Lung (tissue), 12 donors: ENCODE data around the gene APBA2. TPM values are rescaled to one million over a fixed set of nuclear protein-coding genes. Genes with fewer than 3 reads are reported as not detected.

ENCODE experiments used
- ATAC-seq: fragments of 200-7000 bp; cut with Tn5 transposase; one replicate; pipeline ENCODE4 v1.9.1; 2020; ENCODE audit warnings: moderate number of reproducible peaks; ENCODE audit not compliant: insufficient read depth, low FRiP score
- DNase-seq, 3 donors: peaks; one replicate each; pipeline ENCODE4 v3.0.0-alpha.2; 2013 to 2017
- H3K27ac ChIP-seq, 2 donors: one replicate each; pipeline ENCODE4 v1.5.1; 2013; ENCODE audit warnings: mild to moderate bottlenecking in 2 of 2, moderate library complexity in 2 of 2, control low read depth in 1 of 2, inconsistent platforms in 1 of 2, low read depth in 1 of 2, low read length in 1 of 2
- H3K27me3 ChIP-seq, 3 donors: one replicate each; pipeline ENCODE4 v1.5.1; 2013; ENCODE audit warnings: low read length in 2 of 3; ENCODE audit not compliant: control insufficient read depth in 3 of 3, insufficient read depth in 3 of 3
- H3K36me3 ChIP-seq, 4 donors: one replicate each; pipeline ENCODE4 v1.5.1; 2013; ENCODE audit warnings: low read length in 4 of 4, mild to moderate bottlenecking in 1 of 4, moderate library complexity in 1 of 4; ENCODE audit not compliant: control insufficient read depth in 4 of 4, insufficient read depth in 4 of 4
- H3K4me1 ChIP-seq, 5 donors: one replicate each; pipeline ENCODE4 v1.5.1; 2013; ENCODE audit warnings: low read length in 5 of 5, mild to moderate bottlenecking in 2 of 5, moderate library complexity in 1 of 5; ENCODE audit not compliant: control insufficient read depth in 5 of 5, insufficient read depth in 5 of 5
- H3K4me3 ChIP-seq: one replicate; pipeline ENCODE4 v1.5.1; 2013; ENCODE audit warnings: mild to moderate bottlenecking, control low read depth, moderate library complexity
- H3K9ac ChIP-seq, 2 donors: one replicate each; pipeline ENCODE4 v1.5.1; 2013; ENCODE audit warnings: low read length in 2 of 2, control low read depth in 1 of 2; ENCODE audit not compliant: insufficient read depth in 1 of 2
- H3K9me3 ChIP-seq, 4 donors: one replicate each; pipeline ENCODE4 v1.5.1; 2013; ENCODE audit warnings: low read length in 3 of 4, mild to moderate bottlenecking in 1 of 4, moderate library complexity in 1 of 4; ENCODE audit not compliant: control insufficient read depth in 4 of 4, insufficient read depth in 3 of 4
- WGBS, 2 donors: extraction: QIAGEN DNeasy Blood & Tissue Kit; methylation state at CpG; one replicate each; pipeline ENCODE4 v1.1.7; 2013; 5-methylcytosine and 5-hydroxymethylcytosine counted together
- polyA plus RNA-seq, 2 donors: library from polyadenylated mRNA; stranded (reverse); fragments of 200-250 nt; gene quantifications; one replicate each; pipeline ENCODE4 v1.2.1, GENCODE V29; 2013
- total RNA-seq, 2 donors: library from RNA; depleted of rRNA in 1 of 2; stranded (reverse); fragments of >200 nt in 1 of 2; gene quantifications; one replicate each; pipeline ENCODE4 v1.2.1, GENCODE V29; 2014 to 2021
- TF ChIP-seq, protein P1 (sequence below): IDR thresholded peaks from 2 replicates; pipeline ENCODE4 v1.5.1; 2012; ENCODE audit warnings: mild to moderate bottlenecking; ENCODE audit errors: control extremely low read depth, extremely low read depth
- donor health status: control.
- donor health status: control.
- donor health status: Bipolar disorder and iron deficiency.
- donor health status: healthy.
- donor health status: DM: yes; HTN: yes; CAD: no.

The APBA2 gene
- total and polyA plus RNA-seq, 4 donors, result 1.6 to 18.3 (median 4.5) TPM

DNA sequence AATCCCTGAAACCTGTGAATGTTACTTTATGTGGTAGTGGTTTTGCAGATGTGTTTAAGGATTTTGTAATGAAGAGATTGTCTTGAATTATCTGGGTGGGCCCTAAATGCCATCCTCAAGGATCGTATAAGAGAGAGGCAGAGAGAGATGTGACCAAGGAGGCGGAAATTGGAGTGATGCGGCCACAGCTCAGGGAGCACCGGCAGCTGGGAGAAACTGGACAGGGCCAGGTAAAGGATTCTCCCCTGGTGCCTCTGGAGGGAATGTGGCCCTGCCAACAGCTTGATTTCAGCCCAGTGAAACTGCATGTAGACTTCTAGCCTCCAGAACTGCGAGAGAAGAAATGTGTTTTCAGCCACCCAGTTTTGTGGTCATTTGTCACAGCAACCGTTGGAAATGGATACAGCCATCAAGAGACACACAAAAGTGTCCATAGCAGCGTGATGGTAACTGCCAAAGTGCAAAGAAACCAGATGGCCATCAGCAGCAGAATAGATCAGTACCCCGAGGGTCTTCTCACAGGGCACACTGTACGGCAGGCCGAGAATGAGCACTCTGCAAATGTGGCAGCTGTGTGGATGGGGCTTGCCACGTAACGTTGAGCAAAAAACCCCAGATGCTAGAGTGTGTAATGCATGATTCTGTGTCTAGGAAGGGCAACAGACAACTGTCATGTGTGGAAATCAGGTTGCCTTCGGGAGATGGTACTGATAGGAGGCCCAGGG, 12.2 kb downstream of the APBA2 start:
- peaks cover 0 to 2% (median 0%) of the 10 kb centered on the region in 4 donors for H3K9me3 ChIP-seq
- no peak overlapping the region for H3K4me3 ChIP-seq
- TF ChIP-seq, protein P1, sequence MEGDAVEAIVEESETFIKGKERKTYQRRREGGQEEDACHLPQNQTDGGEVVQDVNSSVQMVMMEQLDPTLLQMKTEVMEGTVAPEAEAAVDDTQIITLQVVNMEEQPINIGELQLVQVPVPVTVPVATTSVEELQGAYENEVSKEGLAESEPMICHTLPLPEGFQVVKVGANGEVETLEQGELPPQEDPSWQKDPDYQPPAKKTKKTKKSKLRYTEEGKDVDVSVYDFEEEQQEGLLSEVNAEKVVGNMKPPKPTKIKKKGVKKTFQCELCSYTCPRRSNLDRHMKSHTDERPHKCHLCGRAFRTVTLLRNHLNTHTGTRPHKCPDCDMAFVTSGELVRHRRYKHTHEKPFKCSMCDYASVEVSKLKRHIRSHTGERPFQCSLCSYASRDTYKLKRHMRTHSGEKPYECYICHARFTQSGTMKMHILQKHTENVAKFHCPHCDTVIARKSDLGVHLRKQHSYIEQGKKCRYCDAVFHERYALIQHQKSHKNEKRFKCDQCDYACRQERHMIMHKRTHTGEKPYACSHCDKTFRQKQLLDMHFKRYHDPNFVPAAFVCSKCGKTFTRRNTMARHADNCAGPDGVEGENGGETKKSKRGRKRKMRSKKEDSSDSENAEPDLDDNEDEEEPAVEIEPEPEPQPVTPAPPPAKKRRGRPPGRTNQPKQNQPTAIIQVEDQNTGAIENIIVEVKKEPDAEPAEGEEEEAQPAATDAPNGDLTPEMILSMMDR, result no peak
- ATAC-seq (no peak), DNase-seq (no peak)
- H3K27me3 ChIP-seq, result no peaks in the 10 kb centered on the region
- 92 to 96% methylated on average over 13 of the region's 13 CpGs for WGBS, 2 donors
- no peak overlapping the region for H3K27ac ChIP-seq
- H3K9ac ChIP-seq, result no peak overlapping the region
- H3K36me3 ChIP-seq, result no peaks in the 10 kb centered on the region
- H3K4me1 ChIP-seq, result no peaks in the 10 kb centered on the region

DNA sequence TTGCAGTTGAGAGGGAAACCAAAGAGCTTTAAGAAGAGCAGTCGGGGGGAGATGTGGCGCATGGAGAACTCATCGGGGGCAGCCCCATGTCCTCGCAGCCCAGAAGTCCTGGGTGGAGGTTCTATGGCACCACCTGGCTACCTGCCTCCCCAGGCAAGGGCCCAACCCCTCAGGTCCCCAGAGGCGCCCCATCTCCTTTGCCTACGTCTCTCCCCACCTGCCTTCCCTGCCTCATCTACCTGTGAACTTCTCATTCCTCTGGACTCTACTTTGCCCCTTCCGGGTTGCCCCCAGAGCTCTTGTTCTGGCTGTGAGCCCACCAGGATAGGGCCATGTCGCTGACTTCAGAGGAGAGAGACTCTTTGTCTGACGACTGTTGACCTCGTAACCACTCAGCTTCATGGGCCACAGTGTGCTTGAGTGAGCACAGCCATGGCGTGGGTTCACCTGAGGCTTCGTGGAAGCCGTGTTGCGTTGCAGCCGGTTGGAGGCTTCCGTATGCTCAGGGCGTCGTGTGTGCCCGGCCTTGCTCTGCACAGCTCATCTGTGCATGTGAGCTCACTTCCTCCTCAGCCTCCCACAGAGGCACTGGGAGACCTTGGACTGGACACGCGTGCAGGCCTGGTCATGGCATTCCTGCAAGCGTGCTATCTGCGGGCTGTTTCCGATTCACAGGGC, 13.4 kb downstream of the APBA2 start:
- whole genome bisulfite sequencing, 2 donors, result 94 to 96% methylated on average over 24 of the region's 24 CpGs
- peaks cover 0 to 2% (median 0%) of the 10 kb centered on the region in 4 donors for H3K9me3 ChIP-seq
- DNase-seq (no peak), ATAC-seq (no peak)
- TF ChIP-seq, protein P1, result no peak
- no peaks in the 10 kb centered on the region for H3K4me1 ChIP-seq
- no peak overlapping the region for H3K27ac ChIP-seq
- H3K36me3 ChIP-seq, result no peaks in the 10 kb centered on the region
- H3K27me3 ChIP-seq, result no peaks in the 10 kb centered on the region
- H3K9ac ChIP-seq, result no peak overlapping the region
- no peak overlapping the region for H3K4me3 ChIP-seq

DNA sequence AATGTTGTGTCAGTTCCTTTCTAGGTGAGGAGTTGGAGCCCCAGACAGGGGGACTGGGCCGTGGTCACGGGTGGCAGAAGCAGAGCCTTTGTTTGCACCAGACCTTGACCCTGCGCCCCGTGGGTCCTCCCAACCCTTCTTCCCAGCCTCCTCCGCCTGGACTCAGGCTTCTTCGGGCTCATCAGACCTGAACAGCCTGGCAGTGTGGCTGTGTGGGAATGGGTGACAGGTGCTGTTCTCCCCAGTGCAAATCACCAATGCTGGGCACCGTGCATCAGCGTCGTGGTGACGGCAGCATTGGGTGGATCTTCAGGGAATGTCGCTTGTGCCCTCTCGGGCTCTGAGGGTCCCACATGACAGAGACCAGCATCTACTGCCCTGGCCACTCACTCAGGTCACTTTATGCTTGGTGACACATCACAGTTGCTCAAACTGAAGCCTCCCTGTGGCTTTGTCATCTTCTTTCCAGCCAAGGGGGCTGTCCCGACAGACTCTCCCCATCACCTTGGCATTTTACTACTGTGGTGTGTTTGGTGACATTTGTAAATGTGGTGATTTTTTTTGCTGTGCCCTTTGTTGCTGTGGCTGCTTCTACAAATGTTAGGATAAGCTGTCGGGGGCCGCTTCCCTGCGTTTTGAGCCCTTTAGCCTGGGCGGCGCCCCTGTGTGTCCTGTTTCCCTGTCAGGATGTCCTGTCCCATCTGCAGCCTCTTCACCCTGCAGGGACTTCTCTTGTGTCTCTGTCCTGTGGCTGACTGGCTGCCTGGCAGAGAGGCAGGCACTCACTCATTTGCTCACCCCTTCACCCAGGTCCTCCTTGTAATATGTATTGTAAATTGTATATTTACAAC, 14.5 kb downstream of the APBA2 start:
- Histone ChIP-seq H3K27ac (no peak overlapping the region), H3K4me1 (no peaks in the 10 kb centered on the region), H3K9me3 (peaks cover 0 to 2% (median 0%) of the 10 kb centered on the region in 4 donors), H3K27me3 (no peaks in the 10 kb centered on the region), H3K9ac (no peak overlapping the region), H3K4me3 (no peak overlapping the region), H3K36me3 (no peaks in the 10 kb centered on the region)
- no peak for DNase-seq
- ATAC-seq, result no peak
- TF ChIP-seq, protein P1, result no peak
- WGBS, 2 donors, result 82 to 85% methylated on average over 18 of the region's 18 CpGs
